NK-92 (cell line): ENCODE data around the gene EMILIN2.
"Not testable (repeated sequence)": the region's sequence is repeated elsewhere in the genome, so short reads cannot be mapped to it uniquely, and the experiment has no call there.

Experiments
- DNase-seq: peaks from one replicate; lab custom pipeline; 2025; ENCODE audit not compliant: unreplicated experiment; lab: John Stamatoyannopoulos, UW

EMILIN2 gene

DNA sequence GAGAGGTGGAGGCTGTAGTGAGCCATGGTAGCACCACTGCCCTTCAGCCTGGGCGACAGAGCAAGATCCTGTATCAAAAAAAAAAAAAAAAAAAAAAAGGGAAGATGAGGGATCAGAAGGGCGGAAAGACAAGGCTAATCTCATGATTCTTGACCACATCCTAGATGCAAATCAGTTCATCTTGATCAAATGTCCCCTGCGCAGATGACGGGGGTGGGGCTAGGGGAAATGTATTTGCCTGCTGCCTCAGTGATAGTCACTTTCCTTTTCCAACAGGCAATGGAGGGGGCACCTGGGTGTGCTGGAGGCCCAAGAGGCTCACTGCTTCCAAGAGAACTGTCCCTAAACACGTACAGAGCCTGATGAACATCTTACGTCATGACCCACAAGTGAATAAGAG is 3.7 kb upstream of the EMILIN2 start:
- DNase-seq: no peak

DNA sequence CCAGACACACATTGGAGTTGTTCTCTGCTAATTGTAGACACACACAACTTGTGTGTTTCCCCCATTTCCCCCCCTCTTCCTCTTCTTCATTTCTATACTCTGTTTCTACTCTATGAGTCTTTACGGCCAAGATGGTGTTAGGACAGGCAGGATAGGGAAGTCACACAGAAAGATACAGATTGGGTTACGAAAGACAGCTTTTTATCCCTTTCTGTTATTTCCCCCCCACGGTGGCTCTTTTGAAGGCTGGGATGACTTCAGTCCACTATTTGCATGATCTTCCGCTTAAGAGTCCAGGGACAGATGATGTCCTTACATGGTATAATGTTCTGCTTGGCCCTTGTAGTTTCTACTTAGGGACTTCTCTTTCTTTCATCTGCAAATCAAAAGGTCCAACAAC is 1.6 kb upstream of the EMILIN2 start:
- no peak for DNase-seq

DNA sequence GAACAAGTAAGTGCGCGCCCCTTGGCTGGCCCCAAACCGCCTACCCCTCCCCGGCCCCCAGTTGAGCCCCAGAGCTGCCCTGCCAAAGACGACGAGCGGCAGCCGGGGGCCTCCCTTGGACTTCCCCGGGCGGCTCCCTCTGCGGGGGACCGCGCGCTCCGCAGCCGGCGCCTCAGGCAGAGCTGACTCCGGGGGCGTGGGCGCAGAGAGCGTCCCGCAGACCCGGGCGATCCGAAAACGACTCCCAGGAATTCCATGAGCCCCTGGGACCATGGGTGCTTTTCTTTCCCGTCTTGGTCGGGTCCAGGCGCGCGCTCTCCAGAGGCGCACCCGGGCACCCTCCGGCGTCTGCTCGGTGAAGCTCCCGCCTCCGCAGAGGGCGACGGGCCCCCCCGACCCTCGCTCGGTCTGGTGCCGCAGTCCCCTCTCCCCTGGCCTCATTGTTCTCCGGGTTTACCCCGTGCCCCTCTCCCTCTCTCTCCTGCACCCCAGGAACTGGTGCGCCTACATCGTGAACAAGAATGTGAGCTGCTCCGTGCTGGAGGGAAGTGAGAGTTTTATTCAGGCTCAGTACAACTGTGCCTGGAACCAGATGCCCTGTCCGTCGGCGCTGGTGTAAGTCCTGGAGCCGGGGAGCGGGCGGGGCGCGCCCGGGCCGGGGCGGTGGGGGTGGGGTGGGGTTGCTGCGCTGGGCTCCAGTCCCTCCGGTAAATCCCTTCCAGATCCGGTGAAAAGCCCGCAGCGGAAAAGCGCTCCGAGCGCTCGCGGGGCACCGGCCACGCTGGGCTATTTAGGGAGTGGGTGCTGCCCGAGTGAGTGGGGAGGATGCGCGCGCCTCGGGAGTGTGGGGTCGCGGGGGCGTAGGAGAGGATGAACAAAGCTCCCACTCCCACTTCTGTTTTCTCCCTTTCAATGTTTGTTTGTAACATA is 776 bp downstream of the EMILIN2 start:
- DNase-seq: no peak

DNA sequence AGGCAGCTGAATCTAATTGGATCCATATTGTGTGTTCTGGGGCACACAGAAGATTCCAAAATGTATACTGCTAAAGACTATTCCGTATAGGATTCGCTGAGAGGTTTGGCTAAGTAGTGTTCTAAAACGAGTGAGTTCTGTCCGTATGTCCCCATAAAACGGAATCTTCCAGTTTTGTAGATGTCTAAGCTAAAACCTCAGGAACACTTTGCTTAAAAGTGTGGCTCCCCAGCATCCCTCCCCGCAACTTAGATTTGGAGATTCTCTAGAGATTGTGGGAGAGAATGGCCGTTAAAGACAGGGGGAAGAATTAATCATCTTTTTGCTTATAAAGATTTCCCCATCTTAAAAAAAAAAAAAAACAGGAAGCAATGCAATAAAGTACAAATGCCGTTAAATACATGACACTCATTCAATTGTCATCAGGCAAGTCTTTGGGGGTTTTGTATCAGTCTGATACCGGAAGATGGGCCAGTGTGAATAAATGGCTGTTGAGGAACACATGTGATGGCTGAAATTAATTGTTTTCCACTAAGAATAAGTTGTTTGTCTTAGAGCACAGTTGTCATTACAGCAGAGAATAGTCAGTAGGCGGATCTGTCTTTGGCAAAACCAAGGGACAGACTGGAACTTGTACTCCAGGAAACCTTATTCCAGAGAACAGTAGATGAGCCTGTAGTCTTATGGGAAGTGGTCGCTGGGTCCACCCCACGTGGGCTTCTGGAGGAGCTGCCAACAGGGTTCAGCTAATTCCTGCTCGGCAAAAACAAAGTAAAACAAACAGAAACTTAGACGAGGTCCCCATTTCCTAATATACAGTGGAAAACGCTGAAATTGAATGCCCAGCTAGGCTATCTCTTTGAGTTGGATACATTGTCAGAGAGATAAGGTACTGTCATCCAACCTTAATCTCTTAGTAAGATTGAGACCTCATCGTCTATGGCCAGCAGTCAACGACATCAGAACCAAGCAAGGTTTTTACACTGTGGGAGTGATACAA is 1.7 kb downstream of the EMILIN2 start:
- no peak for DNase-seq

DNA sequence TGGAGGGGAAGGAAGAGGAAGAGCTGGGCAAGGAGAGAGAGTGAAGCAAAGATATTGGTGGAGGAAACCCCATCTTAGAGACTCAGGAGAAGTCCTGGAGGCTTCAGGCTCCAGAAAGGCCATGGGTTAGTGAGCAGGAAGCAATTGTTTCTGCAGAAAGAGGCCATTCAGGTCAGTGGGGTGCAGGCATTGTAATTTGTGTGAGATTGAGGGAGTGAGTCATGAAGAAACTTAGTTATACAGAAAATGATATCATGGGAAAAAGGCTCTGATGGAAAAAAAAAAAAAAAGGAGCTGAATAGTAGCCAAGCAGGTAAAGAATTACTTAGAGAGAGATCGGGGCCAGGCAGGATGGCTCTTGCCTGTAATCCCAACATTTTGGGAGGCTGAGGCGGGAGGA is 4.0 kb downstream of the EMILIN2 start:
- no peak for DNase-seq

DNA sequence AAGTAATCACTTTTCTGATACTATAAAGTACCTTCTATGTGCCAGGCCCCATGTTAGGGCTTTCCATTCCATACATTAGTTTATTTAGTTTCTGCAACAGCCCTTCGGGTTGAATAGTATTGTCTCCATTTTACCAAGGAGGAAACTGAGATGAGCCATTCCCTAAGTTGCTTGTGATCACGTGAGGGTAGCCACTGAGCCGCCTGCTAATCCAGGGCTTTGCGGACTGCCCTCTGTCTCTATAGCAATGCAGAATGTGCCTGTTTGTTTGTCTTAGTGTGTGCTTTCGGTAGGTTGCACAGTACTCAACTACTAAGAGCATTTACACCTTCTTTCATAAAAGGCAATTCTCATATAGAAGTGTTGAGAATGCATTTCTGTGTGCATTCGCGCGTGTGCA is 5.0 kb downstream of the EMILIN2 start:
- DNase-seq: no peak

DNA sequence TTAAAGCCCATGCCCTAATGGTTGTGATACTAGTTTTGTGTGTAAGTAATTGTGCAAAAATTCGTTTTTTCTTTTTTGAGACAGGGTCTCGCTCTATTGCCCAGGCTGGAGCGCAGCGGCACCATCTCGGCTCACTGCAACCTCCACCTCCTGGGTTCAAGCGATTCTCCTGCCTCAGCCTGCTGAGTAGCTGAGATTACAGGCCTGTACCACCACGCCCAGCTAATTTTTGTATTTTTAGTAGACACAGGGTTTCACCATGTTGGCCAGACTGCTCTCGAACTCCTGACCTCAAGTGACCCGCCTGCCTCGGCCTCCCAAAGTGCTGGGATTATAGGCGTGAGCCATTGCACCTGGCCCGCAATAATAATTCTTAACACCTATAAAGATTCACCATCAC is 5.7 kb downstream of the EMILIN2 start:
- not testable (repeated sequence) for DNase-seq

DNA sequence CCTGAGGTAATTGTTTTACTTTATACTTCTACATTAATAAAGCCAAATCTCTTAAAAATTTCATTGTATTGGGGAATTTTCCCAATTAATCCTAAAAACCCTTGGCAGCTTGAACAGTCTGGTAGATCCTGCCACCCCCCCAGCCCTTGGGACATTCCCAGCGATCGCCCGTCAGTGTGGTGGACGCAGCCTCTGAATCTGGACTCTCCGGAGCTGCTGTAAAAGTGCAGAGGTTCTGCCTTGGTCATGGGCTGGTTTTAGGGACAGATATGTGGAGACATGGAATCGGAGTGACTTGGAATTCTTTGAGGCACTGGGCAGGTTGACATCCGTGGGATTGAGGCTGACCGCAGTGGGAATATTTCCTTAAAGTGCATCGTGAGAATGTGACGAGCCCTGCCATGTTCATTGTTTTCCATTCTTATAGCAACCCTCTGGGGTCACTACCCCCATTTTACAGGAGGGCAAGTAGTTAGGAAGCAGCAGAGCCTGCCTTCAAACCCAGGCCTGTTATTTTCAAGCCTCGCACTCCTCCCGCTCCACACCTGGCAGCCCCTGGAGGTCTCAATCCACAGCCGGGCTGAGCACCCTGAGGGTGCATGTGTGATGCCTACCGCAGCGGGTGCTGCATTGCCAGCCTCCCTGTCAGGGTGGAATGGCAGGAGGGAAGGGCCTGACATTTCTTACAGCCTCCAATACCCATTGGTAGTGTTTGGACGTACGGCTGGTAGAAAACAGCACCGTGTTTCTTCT is 6.5 kb downstream of the EMILIN2 start:
- DNase-seq: no peak

DNA sequence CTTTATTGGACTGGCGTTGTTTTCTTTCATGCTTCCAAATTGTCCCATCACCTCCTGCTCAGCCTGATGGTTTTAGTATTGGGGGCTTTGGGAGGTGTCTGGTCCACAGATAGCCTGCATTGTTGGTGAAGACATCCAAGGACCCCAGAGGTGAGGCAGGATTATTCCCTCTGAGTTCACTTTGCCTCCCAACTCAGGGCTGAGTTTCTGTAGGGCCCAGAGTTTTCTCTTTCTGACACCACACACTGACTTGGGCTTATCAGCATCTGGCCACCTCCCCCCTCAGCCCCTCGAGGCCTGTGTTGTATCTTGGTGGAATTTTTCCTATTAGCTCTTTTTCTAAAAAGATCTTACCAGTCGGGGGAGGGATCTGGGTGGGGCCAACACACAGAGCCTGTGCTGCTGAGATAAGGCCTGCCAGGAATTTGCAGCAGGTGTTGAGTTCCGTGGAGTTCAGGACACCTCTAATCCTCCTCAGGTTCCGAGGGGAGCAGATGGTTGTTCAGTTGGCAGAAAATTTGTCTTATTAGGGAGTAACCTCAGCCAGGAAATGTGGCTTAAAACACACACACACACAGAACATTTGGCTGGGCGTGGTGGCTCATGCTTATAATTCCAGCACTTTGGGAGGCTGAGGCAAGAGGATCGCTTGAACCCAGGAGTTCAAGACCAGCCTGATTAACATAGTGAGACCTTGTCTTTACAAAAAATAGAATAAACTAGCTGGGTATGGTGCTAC is 7.3 kb downstream of the EMILIN2 start:
- DNase-seq: no peak

DNA sequence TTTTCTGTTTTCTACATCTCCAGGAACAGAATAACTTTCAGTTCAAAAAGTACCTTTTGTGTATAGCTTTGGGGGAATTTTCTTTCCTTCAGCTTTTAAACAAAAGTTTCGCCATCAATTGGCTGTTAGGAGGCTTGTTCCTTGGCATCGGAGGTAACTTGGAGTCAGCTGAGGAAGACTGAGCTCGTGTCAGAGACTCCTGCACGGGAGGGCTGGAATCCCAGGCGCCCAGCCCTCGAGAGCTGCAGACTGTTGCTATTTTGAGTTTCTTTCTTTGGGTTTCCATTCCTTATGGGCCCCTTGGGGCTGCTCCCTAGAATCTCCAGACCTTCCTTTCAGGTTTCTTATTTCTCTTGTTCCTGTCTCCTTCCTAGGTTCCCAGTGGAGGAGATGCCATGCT is 8.1 kb downstream of the EMILIN2 start:
- DNase-seq: no peak

DNA sequence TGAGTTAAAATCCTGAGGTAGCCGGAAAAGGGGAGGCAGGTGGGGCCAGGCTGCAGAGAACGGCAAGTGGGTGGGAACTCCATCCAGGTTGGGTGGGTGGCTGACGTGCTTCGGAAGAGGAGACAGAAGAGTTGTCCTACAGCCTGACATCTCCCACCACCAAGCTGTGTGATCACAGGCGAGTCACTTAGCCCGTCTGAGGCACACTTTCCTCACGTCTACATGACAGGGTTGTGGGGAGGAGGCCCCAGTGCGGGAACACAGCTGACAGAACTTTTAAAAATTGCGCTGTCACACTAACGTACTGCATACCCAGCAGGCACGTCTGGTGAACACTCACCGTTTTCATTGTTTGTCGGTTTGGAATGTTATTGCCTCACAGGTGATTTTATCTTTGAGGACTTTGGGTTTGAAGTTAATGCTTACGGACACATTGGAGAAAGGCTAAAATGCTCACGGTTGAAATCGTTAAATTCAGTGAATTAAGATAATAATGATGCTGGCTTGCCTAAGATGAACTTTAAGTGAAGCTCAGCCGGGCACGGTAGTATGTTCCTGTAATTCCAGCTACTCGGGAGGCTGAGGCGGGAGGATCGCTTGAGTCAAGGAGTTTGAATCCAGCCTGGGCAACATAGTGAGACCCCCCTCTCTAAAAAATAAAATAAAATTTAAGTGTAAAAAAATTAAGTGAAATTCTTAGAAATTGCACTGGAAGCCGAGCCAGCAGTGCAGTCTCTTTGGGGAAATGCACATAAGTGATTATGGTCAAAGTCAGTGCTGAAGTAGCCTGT is 8.9 kb downstream of the EMILIN2 start:
- DNase-seq: no peak

DNA sequence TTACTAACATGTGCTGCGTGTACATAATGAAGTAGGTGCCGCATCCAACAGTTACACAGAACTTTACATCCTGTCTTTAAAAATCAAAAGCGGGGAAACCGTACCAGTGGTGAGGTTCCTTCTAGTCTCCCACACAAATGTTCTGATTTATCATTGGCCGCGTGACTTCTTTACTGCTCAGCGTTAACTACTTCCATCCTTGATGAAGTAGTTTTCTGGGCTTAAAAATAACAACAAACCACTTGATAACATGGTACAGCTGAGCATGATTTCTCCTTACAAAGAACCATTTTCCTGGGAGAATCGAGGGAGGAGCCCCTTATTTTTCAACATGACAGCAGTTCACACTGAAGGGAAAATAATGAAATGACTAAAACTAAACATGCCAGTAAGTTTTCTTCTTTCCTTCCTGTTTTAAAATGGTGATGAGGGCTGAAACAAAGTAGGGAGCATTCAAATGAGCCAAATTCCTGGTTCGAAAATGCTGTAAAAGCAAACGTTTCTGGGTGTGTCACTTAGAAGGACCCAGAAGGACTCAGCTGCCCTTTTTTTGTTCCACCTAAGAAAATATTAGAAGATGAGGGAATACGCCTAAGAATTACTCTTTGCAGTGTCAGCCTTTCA is 9.9 kb downstream of the EMILIN2 start:
- DNase-seq: no peak

DNA sequence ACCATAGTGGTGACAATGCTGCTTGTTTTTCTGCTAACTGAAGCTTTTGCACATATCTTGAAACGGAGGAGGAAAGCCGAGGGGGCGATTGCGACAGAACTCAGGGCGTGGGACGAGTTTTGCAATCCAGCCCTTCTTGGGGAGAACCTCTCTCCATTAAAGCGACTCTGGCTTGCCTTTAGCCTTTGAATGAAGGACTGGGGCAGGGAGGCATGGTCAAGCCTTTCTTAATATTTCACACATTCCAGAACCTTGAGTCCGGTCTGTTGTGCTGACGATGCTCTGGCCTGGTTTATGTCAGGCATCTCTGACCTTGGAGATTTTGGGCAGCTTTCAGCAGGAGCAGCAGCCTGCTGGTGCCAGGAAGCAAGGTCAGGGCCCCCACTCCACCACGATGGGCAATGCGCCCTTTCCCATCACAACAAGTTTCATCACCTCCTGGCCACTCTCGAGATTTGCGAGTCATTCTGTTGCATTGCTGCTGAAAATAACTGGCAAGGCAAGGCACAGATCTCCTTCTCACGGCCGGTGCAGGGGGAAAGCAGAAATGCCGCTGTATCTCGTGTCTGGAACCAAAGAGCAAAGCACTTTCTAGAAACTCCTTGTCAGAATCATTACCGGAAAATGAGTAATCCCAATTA is 10.8 kb downstream of the EMILIN2 start:
- no peak for DNase-seq

DNA sequence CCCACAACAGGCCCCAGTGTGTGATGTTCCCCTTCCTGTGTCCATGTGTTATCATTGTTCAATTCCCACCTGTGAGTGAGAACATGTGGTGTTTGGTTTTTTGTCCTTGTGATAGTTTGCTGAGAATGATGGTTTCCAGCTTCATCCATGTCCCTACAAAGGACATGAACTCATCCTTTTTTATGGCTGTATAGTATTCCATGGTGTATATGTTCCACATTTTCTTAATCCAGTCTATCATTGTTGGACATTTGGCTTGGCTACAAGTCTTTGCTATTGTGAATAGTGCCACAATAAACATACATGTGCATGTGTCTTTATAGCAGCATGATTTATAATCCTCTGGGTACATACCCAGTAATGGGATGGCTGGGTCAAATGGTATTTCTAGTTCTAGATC is 13.6 kb downstream of the EMILIN2 start:
- not testable (repeated sequence) for DNase-seq

DNA sequence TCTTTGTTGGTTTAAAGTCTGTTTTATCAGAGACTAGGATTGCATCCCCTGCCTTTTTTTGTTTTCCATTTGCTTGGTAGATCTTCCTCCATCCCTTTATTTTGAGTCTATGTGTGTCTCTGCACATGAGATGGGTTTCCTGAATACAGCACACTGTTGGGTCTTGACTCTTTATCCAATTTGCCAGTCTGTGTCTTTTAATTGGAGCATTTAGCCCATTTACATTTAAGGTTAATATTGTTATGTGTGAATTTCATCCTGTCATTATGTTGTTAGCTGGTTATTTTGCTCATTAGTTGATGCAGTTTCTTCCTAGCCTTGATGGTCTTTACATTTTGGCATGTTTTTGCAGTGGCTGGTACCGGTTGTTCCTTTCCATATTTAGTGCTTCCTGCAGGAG is 17.2 kb downstream of the EMILIN2 start:
- DNase-seq: not testable (repeated sequence)

DNA sequence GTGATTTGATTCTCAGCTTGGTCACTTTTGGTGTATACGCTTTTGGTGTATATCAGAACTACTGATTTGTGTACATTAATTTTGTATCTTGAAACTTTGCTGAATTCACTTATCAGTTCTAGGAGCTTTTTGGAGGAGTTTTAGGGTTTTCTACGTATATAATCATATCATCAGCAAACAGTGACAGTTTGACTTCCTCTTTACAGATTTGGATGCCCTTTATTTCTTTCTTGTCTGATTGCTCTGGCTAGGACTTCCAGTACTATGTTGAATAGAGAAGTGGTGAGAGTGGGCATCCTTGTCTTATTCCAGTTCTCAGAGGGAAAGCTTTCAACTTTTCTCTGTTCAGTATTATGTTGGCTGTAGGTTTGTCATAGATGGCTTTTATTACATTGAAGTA is 19.7 kb downstream of the EMILIN2 start:
- DNase-seq: not testable (repeated sequence)

DNA sequence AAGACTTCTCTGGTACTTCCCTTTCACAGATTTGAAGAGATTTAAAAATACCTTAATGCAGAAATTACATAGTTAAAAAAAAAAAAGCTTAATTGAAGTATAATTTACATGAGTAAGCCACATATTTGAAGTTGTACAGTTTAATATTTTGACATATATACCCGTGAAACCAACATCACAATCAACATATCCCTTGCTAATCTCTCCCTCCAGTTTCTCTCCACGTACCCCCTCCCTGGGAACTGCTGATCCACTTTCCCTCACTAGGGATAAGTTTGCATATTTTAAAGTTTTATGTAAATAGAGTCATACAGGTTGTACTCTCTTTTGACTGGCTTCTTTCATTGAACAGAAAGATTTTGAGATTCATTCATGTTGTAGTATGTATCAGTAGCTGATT is 22.4 kb downstream of the EMILIN2 start:
- no peak for DNase-seq

DNA sequence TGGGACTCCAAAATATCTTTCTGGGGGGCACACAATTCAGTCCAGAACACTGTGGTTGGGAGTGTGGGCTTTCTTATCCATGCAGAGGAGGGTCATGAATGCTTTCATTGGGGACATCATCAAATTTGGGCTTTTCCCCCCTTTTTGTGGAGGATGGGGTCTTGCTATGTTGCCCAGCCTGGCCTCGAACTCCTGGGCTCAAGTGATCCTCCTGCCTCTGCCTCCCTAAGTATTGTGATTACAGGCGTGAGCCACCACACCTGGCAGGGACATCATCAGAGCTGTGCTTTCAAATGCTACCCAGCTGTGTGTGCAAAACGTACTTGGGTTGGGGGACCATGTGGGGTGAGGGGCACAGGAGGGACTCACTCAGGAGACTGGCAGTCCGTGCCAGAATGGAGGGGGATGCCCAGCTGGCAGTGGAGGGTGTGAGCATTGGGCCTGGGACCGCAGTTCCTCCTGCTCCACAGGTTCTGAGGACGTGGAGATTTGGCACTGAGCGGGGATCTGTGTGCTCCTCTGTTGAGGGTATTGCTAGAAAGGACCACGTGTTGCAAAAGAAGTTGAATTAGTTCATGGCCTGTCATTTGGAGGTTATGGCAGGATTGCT is 24.4 kb downstream of the EMILIN2 start:
- DNase-seq: no peak
